GM18499 (cell line): ENCODE measurements around the gene DYRK1A.
"Not testable (repeated sequence)": the region's sequence is repeated elsewhere in the genome, so short reads cannot be mapped to it uniquely, and the experiment has no call there.

Experiments
- ATAC-seq: cut with Tn5 transposase; IDR thresholded peaks from one replicate; pipeline ENCODE4 v1.9.1; 2021; ENCODE audit warnings: moderate number of reproducible peaks; ENCODE audit not compliant: insufficient read depth, unreplicated experiment

Gene DYRK1A

GRCh38 chr21:37366482-37367316 is at the start of gene DYRK1A:
DYRK1A (plus strand) TSS chr21:37366773; CDS start chr21:37420375, 53,602 bp downstream.
- peak; percentile 46 for ATAC-seq

DNA sequence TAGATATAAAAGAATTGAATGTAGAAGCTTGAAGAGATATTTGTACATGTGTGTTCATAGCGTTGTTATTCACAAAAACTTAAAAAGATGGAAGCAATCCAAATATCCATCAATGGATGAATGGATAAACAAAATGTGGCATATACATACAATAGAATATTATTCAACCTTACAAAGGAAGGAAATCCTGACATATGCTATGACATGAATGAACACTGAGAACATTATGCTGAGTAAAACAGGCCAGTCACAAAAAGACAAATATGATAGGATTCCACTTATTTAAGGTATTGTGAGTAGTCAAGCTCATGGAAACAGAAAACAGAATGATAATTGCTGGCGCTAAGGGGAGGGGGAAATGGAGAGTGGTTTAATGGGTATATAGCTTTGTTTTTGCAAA is 47.0 kb upstream of the DYRK1A start:
- no peak for ATAC-seq

- no peak for ATAC-seq
Observed at GRCh38 chr21:37322084-37322483, 44.5 kb upstream of the DYRK1A start.

DNA sequence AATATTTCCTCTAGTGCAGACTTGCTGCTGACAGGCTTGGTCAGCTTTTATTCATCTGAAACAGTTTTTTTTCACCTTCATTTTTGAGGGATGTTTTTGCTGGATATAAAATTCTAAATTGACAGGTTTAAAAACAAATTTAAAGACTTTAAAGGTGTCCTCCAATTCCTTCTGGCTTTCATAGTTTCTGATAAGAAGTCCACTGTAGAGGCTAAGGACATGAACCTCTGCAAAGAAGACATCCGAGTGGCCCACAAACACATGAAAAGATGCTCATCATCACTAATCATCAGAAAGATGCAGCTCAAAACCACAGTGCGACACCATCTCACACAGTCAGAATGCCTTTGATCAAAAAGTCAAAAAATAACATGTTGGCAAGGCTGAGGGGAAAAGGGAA is 42.0 kb upstream of the DYRK1A start:
- no peak for ATAC-seq

DNA sequence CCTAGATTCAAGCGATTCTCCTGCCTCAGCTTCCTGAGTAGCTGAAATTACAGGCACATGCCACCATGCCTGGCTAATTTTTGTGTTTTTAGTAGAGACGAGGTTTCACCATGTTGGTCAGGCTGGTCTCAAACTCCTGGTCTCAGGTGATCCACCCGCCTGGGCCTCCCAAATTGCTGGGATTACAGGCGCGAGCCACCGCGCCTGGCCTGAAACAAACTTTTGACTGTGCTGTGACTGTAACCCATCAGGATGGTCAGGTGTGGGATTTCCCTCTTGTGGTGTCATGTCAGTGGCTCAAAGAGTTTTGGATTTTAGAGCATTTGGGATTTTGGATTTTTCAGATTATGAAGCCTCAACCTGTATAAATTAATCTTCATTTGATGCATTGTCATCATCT is 38.4 kb upstream of the DYRK1A start:
- ATAC-seq, result not testable (repeated sequence)

- ATAC-seq, result no peak
Observed at GRCh38 chr21:37331411-37331810, 35.2 kb upstream of the DYRK1A start.

GRCh38 chr21:37335053-37335452 is 31.5 kb upstream of the DYRK1A start:
- ATAC-seq, result no peak

DNA sequence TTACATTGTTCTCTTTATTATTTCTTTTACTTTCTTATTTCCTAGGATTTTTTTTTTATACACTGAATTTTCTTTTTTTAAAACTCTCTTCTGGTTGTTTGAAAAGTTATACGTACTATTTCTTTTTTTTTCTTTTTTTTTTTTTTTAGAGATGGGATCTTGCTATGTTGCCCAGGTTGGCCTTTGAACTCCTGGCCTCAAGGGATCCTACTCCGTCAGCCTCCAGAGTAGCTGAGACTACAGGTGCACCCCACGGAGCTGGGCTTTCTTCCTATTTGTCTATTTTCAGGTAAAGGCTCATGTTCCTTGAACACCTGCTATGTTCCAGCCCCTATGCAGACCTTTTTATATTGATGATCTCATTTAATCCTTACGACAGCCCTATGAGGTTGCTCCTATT is 29.4 kb upstream of the DYRK1A start:
- ATAC-seq, result no peak

DNA sequence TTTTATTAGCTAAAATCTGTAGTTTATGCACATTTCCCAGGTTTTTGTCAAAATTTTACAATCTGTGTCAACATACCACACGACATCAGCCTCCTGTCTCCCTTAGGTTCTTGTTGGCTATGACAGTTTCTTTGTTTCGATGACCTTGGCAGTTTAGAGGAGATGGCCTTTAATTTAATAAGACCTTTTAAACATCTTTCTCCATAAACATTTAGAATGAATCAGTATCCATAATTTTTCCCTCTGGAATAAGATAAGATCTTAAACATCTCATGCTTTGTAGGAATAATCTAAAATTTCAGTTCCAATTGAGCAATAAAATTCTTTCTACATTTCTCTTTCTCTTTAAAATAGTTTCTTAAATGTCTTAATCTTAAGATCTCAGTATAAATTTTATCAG is 28.7 kb upstream of the DYRK1A start:
- ATAC-seq, result no peak

GRCh38 chr21:37338671-37339551 is 27.7 kb upstream of the DYRK1A start:
- no peak for ATAC-seq

GRCh38 chr21:37339552-37339939 is 27.0 kb upstream of the DYRK1A start:
- no peak for ATAC-seq

- ATAC-seq, result no peak
Observed at GRCh38 chr21:37341254-37341960, 25.2 kb upstream of the DYRK1A start.

DNA sequence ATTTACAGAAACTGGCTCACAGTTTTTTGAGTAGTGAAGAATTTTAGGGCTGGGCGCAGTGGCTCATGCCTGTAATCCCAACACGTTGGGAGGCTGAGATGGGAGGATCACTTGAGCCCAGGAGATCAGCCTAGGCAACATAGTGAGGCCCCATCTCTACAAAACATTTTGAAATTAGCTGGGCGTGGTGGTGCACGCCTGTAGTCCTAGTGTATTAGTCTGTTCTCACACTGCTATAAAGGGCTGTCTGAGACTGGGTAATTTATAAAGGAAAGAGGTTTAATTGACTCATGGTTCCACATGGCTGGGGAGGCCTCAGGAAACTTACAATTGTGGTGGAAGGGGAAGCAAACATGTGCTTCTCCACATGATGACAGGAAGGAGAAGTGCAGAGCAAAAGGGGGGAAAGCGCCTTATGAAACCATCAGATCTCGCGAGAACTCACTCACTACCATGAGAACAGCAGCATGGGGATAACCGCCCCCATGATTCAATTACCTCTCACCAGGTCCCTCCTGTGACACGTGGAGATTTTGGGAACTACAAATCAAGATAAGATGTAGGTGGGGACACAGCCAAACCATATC is 24.4 kb upstream of the DYRK1A start:
- no peak for ATAC-seq

GRCh38 chr21:37346841-37347430 is 19.6 kb upstream of the DYRK1A start:
- no peak for ATAC-seq

DNA sequence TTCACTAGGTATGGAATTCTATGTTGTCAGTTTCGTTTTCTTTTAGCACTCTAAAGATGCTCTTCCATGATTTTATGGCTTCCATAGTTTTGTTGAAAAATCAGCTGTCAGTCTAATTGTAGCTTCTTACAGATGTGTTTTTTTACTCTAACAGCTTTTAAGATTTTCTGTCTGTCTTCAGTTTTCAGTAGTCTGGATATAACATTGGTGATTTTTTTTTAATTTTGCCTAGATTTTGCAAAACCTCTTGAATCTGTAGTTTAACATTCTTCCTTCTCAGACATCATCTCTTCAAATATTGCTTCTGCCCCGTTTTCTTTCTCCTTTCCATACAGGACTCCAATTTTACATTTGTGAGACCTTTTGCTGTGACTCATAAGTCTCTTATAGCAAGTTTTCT is 17.9 kb upstream of the DYRK1A start:
- ATAC-seq, result no peak

DNA sequence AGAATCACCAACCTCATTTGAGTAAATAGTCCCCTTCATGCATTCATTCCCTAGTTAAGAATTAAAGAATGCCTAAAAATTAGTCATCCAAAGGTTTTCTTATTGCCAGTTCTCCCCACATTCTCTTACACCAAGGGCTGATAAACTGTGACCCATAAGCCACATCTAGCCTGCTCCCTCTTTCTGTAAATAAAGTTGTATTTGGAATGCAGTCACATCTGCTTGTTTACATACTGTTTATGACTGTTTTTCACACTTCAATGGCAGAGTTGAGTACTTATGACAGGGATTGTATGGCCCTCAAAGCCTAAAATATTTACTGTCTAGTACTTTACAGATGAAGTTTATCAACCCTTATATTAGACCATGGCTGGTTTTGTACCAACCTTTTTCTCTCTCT is 16.1 kb upstream of the DYRK1A start:
- ATAC-seq, result no peak

DNA sequence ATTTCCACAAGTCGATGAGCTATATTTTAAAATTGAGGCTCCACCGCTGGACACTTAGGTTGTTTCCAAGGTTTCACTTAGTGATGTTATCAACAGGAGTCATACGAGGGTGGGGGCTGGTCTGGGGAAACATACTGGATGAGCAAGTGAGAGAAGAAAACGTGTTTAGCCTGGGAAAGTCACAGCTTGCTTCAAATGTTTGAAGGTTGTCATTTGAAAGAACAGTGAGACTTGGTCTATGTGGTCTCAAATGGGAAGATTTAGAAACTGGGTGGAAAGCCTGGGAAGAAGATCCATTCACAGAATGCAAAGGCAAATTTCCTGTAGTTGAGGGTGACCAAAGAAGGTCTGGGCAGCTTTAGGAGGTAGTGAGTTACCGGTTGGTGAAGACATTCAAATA is 9.9 kb upstream of the DYRK1A start:
- no peak for ATAC-seq

GRCh38 chr21:37357691-37358090 is 8.9 kb upstream of the DYRK1A start:
- ATAC-seq, result no peak

- ATAC-seq, result no peak
Observed at GRCh38 chr21:37358397-37358796, 8.2 kb upstream of the DYRK1A start.

DNA sequence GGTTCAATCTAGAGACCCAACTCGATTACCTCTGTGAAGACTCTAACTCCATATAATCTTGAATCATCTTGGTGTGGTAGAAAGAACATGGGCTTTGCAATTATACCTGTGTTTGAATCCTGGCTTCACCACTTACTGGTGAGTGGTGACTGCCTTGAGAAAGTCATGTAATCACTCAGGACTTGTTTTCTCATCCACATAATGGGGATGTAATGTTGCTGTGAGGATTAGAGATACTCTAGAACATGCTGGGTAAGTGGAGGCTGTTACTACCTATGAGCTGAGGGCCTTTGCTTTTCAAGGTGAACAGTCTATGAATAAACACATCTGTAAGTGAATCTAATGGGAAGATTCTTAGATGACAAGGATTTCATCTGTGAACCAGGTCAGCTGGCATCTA is 2.6 kb upstream of the DYRK1A start:
- no peak for ATAC-seq
